Panc1 (cell line): ENCODE measurements around the gene GALNT13. TPM values are rescaled to one million over a fixed set of nuclear protein-coding genes. Genes with fewer than 3 reads are reported as not detected.

Experiments used
- ATAC-seq: fragments of 200-7000 bp; cut with Tn5 transposase; 2 replicates; pipeline ENCODE4 v1.9.1; 2020; ENCODE audit warnings: mild to moderate bottlenecking, moderate library complexity
- BruUV-seq: library from RNA; stranded (reverse); fragments of 400-500 nt; replicated peaks from 2 replicates; lab custom pipeline; 2021; lab: Mats Ljungman, UMichigan
- CTCF ChIA-PET: fragments of 300-600 bp; sonication (Branson Sonifier 250); formaldehyde crosslinking; loops from one replicate; lab custom pipeline; 2022; ENCODE audit warnings: antibody characterized with exemption; lab: Charles Lee
- POLR2A ChIA-PET: fragments of 300-600 bp; sonication (Branson Sonifier 250); formaldehyde crosslinking; loops from one replicate; lab custom pipeline; 2022; ENCODE audit warnings: antibody characterized with exemption; lab: Charles Lee
- DNase-seq: peaks from one replicate; pipeline ENCODE4 v3.0.0-alpha.2; 2010; ENCODE audit warnings: low read depth, low spot score
- H3K27ac ChIP-seq: 2 replicates; pipeline ENCODE4 v1.5.1; 2011; ENCODE audit warnings: mild to moderate bottlenecking, low read length, inconsistent platforms
- H3K27me3 ChIP-seq: fragments of 200-500 bp; sonication (Bioruptor generic); 2 replicates; pipeline ENCODE4 v1.6.0; 2014; ENCODE audit warnings: low read length, inconsistent platforms; ENCODE audit not compliant: control insufficient read depth, insufficient read depth
- H3K36me3 ChIP-seq: fragments of 200-500 bp; sonication (Bioruptor generic); 2 replicates; pipeline ENCODE4 v1.5.1; 2014; ENCODE audit warnings: inconsistent platforms, mild to moderate bottlenecking, low read length, moderate library complexity; ENCODE audit not compliant: control insufficient read depth, insufficient read depth
- H3K4me1 ChIP-seq: 2 replicates; pipeline ENCODE4 v1.5.1; 2011; ENCODE audit warnings: inconsistent platforms, mild to moderate bottlenecking, low read length, moderate library complexity; ENCODE audit not compliant: control insufficient read depth, insufficient read depth
- H3K4me3 ChIP-seq, 2 experiments: 2 replicates each; pipeline ENCODE4 v1.5.1; 2011 to 2012; ENCODE audit warnings: low read depth in 2 of 2, low read length in 2 of 2, mild to moderate bottlenecking in 2 of 2, inconsistent platforms in 1 of 2, moderate library complexity in 1 of 2
- H3K9me3 ChIP-seq: fragments of 200-500 bp; sonication (Bioruptor generic); 2 replicates; pipeline ENCODE4 v1.5.1; 2014; ENCODE audit warnings: low read depth, mild to moderate bottlenecking, inconsistent platforms, low read length, moderate library complexity; ENCODE audit not compliant: control insufficient read depth, insufficient read depth
- CTCF ChIP-seq: fragments of 450-650 bp; IDR thresholded peaks from 2 replicates; pipeline ENCODE4 v1.5.1; 2017; ENCODE audit warnings: mild to moderate bottlenecking
- POLR2AphosphoS5 ChIP-seq: IDR thresholded peaks from 2 replicates; pipeline ENCODE4 v1.6.1; 2012; ENCODE audit warnings: mild to moderate bottlenecking, low read depth, low read length, moderate library complexity
- SIN3A ChIP-seq: IDR thresholded peaks from 2 replicates; pipeline ENCODE4 v1.6.1; 2012; ENCODE audit warnings: low read depth, mild to moderate bottlenecking, low read length, moderate library complexity, borderline replicate concordance; ENCODE audit not compliant: insufficient read depth
- TCF7L2 ChIP-seq: IDR thresholded peaks from 2 replicates; pipeline ENCODE4 v1.6.1; 2011; ENCODE audit warnings: mild to moderate bottlenecking, low read depth, low read length, inconsistent platforms
- in situ Hi-C: cut with HindIII; loops from 2 replicates; pipeline ENCODE4 v1.10.0; 2016; ENCODE audit warnings: low sequenced_read_pairs, low pct_unique_long_range_greater_than_20kb
- intact Hi-C: fragments of 100-400 bp; cut with micrococcal nuclease; formaldehyde crosslinking; loops from one replicate; pipeline ENCODE4 v1.10.0; 2022; ENCODE audit not compliant: unreplicated experiment
- total RNA-seq: library from RNA; stranded (reverse); gene quantifications from one replicate; pipeline ENCODE4 v1.2.1, GENCODE V29; 2021; ENCODE audit not compliant: unreplicated experiment
- TF ChIP-seq, protein P1 (sequence below), 2 experiments: IDR thresholded peaks; 2 replicates each; pipeline ENCODE4 v1.6.1; 2011 to 2012; ENCODE audit warnings: low read depth in 2 of 2, control low read depth in 1 of 2, low read length in 1 of 2, mild to moderate bottlenecking in 1 of 2, moderate library complexity in 1 of 2; ENCODE audit not compliant: insufficient read depth in 1 of 2

Gene GALNT13
- total RNA-seq, 1 experiment from 2014 or later, result not detected

DNA sequence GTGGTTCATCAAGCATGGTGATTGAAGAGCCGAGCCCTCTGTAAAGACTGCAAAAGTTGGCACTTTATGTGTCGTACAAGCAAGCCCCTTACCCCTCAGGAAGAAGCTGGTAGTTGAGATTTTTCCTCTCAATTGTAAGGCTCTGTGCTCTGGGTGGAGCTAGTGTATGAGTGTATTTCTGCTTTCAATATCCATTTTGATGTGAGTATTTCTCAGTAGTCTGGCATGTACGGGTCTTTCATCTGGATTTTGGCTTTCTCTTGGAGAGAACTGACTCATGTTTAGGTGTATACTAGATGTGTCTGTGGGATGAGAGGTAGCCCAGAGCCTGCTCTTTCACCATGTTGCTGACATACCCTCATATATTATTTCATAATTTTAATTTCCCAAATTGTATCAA is 420.2 kb downstream of the GALNT13 start:
- intact Hi-C loops, result no loop called here
- ATAC-seq (no peak), DNase-seq (no peak)
- ChIA-PET POLR2A (no interaction called here), CTCF (no interaction called here)
- no peaks in the 10 kb centered on the region for H3K4me1 ChIP-seq
- no peaks in the 10 kb centered on the region for H3K36me3 ChIP-seq
- no peaks in the 10 kb centered on the region for H3K9me3 ChIP-seq
- no peak overlapping the region for H3K27ac ChIP-seq
- H3K27me3 ChIP-seq, result no peaks in the 10 kb centered on the region
- no peak for TF ChIP-seq TCF7L2
- no peak for TF ChIP-seq SIN3A
- TF ChIP-seq CTCF, result no peak
- TF ChIP-seq, protein P1, sequence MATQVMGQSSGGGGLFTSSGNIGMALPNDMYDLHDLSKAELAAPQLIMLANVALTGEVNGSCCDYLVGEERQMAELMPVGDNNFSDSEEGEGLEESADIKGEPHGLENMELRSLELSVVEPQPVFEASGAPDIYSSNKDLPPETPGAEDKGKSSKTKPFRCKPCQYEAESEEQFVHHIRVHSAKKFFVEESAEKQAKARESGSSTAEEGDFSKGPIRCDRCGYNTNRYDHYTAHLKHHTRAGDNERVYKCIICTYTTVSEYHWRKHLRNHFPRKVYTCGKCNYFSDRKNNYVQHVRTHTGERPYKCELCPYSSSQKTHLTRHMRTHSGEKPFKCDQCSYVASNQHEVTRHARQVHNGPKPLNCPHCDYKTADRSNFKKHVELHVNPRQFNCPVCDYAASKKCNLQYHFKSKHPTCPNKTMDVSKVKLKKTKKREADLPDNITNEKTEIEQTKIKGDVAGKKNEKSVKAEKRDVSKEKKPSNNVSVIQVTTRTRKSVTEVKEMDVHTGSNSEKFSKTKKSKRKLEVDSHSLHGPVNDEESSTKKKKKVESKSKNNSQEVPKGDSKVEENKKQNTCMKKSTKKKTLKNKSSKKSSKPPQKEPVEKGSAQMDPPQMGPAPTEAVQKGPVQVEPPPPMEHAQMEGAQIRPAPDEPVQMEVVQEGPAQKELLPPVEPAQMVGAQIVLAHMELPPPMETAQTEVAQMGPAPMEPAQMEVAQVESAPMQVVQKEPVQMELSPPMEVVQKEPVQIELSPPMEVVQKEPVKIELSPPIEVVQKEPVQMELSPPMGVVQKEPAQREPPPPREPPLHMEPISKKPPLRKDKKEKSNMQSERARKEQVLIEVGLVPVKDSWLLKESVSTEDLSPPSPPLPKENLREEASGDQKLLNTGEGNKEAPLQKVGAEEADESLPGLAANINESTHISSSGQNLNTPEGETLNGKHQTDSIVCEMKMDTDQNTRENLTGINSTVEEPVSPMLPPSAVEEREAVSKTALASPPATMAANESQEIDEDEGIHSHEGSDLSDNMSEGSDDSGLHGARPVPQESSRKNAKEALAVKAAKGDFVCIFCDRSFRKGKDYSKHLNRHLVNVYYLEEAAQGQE (IDR thresholded peaks at IDR 0.05; ENCODE audit: insufficient read depth in 1 of 2, low read depth in 2 of 2, low read length in 1 of 2), result no peak
- TF ChIP-seq POLR2AphosphoS5, result no peak
- in situ Hi-C loops, result no loop called here
- BruUV-seq, result no TSS peak
- no peak overlapping the region for H3K4me3 ChIP-seq

DNA sequence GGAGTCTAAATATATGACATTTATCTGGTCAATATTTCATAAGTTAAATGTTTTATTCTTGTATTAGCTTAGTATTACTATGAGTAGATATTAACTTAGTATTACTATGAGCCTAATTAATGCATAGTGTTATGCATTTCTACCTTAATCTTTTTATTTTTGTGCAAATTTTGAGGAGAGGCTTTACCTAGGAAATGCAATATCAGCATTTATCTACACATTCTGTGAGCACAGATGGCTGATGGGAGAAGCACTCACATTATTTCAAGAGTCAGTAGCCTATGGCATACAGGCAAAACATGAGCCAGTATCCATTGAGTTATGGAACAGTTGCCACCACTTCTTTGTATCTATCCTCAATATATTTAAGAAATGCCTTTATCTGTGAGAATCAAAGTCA is 422.1 kb downstream of the GALNT13 start:
- no peak overlapping the region for H3K4me3 ChIP-seq
- POLR2A ChIA-PET, result no interaction called here
- no peaks in the 10 kb centered on the region for H3K27me3 ChIP-seq
- no peak for DNase-seq
- no peak for ATAC-seq
- in situ Hi-C loops, result no loop called here
- no peak overlapping the region for H3K27ac ChIP-seq
- H3K36me3 ChIP-seq, result no peaks in the 10 kb centered on the region
- CTCF ChIA-PET, result no interaction called here
- BruUV-seq, result no TSS peak
- no peaks in the 10 kb centered on the region for H3K9me3 ChIP-seq
- no peaks in the 10 kb centered on the region for H3K4me1 ChIP-seq
- TF ChIP-seq SIN3A (no peak), POLR2AphosphoS5 (no peak), TCF7L2 (no peak), CTCF (no peak)
- TF ChIP-seq, protein P1 (IDR thresholded peaks at IDR 0.05; ENCODE audit: insufficient read depth in 1 of 2, low read depth in 2 of 2, low read length in 1 of 2), result no peak
- intact Hi-C loops, result no loop called here
